ENCODE measurements around the gene TPD52L1.

Gene TPD52L1

GRCh38 chr6:125163811-125164210, 10.2 kb downstream of the TPD52L1 start:
- Histone ChIP-seq H3K27ac (ENCODE audit: poor library complexity, severe bottlenecking) (no peak overlapping the region), H3K9me3 (ENCODE audit: severe bottlenecking) (no peaks in the 10 kb centered on the region), H3K36me3 (ENCODE audit: low read depth) (peaks cover 9% of the 10 kb centered on the region), H3K27me3 (ENCODE audit: insufficient read depth, poor library complexity, severe bottlenecking) (no peaks in the 10 kb centered on the region), H3K4me1 (ENCODE audit: insufficient read depth, poor library complexity, severe bottlenecking) (no peaks in the 10 kb centered on the region), H3K4me3 (ENCODE audit: severe bottlenecking) (no peak overlapping the region)
- ATAC-seq (ENCODE audit: low read depth), result no peak
- DNase-seq (ENCODE audit: low spot score), result no peak
- TF ChIP-seq CTCF (IDR thresholded peaks at IDR 0.05; ENCODE audit: poor library complexity, severe bottlenecking), result no peak

- Histone ChIP-seq H3K27ac (ENCODE audit: poor library complexity, severe bottlenecking) (no peak overlapping the region), H3K27me3 (ENCODE audit: insufficient read depth, poor library complexity, severe bottlenecking) (no peaks in the 10 kb centered on the region), H3K36me3 (ENCODE audit: low read depth) (peaks cover 2% of the 10 kb centered on the region), H3K4me3 (ENCODE audit: severe bottlenecking) (no peak overlapping the region), H3K9me3 (ENCODE audit: severe bottlenecking) (no peaks in the 10 kb centered on the region), H3K4me1 (ENCODE audit: insufficient read depth, poor library complexity, severe bottlenecking) (no peaks in the 10 kb centered on the region)
- ATAC-seq (ENCODE audit: low read depth) (no peak), DNase-seq (ENCODE audit: low spot score) (no peak)
- TF ChIP-seq CTCF (IDR thresholded peaks at IDR 0.05; ENCODE audit: poor library complexity, severe bottlenecking), result no peak
Measured at GRCh38 chr6:125164696-125165095, 11.1 kb downstream of the TPD52L1 start.

DNA sequence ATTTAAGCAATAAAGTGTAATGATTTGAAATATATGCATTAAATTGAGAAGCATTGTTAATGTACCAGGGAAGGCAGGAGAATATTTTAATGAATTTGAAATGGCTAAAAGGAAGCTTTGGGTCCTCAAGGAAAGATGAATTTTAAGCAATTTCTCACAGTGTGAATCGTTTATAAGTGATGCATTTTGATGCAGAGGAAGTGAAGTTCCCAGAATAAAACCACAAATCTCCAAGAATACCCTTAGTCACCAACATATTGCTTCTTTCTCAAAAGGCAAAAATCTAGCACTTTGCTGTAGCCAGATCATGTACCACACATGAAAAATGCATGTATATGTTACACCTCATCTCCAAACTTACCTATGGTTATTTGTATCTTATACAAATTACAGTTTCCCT, 11.7 kb downstream of the TPD52L1 start:
- Histone ChIP-seq H3K4me1 (ENCODE audit: insufficient read depth, poor library complexity, severe bottlenecking) (peaks cover 3% of the 10 kb centered on the region), H3K27me3 (ENCODE audit: insufficient read depth, poor library complexity, severe bottlenecking) (no peaks in the 10 kb centered on the region), H3K9me3 (ENCODE audit: severe bottlenecking) (no peaks in the 10 kb centered on the region), H3K36me3 (ENCODE audit: low read depth) (no peaks in the 10 kb centered on the region; the same call in 1 of the 2 replicates), H3K4me3 (ENCODE audit: severe bottlenecking) (no peak overlapping the region), H3K27ac (ENCODE audit: poor library complexity, severe bottlenecking) (no peak overlapping the region)
- DNase-seq (ENCODE audit: low spot score), result no peak
- TF ChIP-seq CTCF (IDR thresholded peaks at IDR 0.05; ENCODE audit: poor library complexity, severe bottlenecking), result no peak
- ATAC-seq (ENCODE audit: low read depth), result no peak

- no peaks in the 10 kb centered on the region for H3K36me3 ChIP-seq (ENCODE audit: low read depth)
- no peak overlapping the region for H3K4me3 ChIP-seq (ENCODE audit: severe bottlenecking)
- peaks cover 7% of the 10 kb centered on the region for H3K4me1 ChIP-seq (ENCODE audit: insufficient read depth, poor library complexity, severe bottlenecking)
- no peaks in the 10 kb centered on the region for H3K9me3 ChIP-seq (ENCODE audit: severe bottlenecking)
- no peak for TF ChIP-seq CTCF (IDR thresholded peaks at IDR 0.05; ENCODE audit: poor library complexity, severe bottlenecking)
- DNase-seq (ENCODE audit: low spot score) (no peak), ATAC-seq (ENCODE audit: low read depth) (no peak)
- no peaks in the 10 kb centered on the region for H3K27me3 ChIP-seq (ENCODE audit: insufficient read depth, poor library complexity, severe bottlenecking)
- H3K27ac ChIP-seq (ENCODE audit: poor library complexity, severe bottlenecking), result no peak overlapping the region
Measured at GRCh38 chr6:125165776-125166175, 12.2 kb downstream of the TPD52L1 start.

DNA sequence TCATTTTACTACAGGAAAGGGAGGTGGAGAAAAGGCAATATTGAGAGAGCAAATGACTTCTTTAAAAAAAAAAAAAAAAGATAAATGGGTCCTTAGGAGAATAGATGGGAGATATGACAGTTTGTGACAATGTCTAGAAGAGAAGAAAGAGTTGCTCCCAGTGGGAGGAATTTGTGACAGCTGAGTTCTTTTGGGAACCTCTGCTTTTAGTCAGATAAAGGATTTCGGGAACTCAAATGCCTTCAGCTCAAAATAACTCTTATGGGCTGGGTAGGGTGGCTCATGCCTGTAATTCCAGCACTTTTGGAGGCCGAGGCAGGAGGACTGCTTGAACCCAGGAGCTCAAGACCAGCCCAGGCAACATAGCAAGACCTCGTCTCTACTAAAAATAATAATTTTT, 13.1 kb downstream of the TPD52L1 start:
- ATAC-seq (ENCODE audit: low read depth) (no peak), DNase-seq (ENCODE audit: low spot score) (no peak)
- H3K27me3 ChIP-seq (ENCODE audit: insufficient read depth, poor library complexity, severe bottlenecking), result no peaks in the 10 kb centered on the region
- no peak overlapping the region for H3K27ac ChIP-seq (ENCODE audit: poor library complexity, severe bottlenecking)
- peaks cover 7% of the 10 kb centered on the region for H3K4me1 ChIP-seq (ENCODE audit: insufficient read depth, poor library complexity, severe bottlenecking)
- H3K9me3 ChIP-seq (ENCODE audit: severe bottlenecking), result no peaks in the 10 kb centered on the region
- no peak for TF ChIP-seq CTCF (IDR thresholded peaks at IDR 0.05; ENCODE audit: poor library complexity, severe bottlenecking)
- H3K36me3 ChIP-seq (ENCODE audit: low read depth), result no peaks in the 10 kb centered on the region
- H3K4me3 ChIP-seq (ENCODE audit: severe bottlenecking), result no peak overlapping the region
